Kidney capillary endothelial cell (primary cell): ENCODE measurements around the gene HNRNPA0.

ENCODE experiments used
- DNase-seq: peaks from one replicate; pipeline ENCODE4 v3.0.0-alpha.2; 2018; ENCODE audit warnings: low spot score

HNRNPA0 gene

GRCh38 chr5:137727623-137728022, 26.5 kb downstream of the HNRNPA0 start:
- DNase-seq = no peak

GRCh38 chr5:137724251-137724650, 29.9 kb downstream of the HNRNPA0 start:
- no peak for DNase-seq

- no peak for DNase-seq
These were observed 35.6 kb downstream of the HNRNPA0 start for GRCh38 chr5:137718611-137719010.

GRCh38 chr5:137716337-137716736, 37.8 kb downstream of the HNRNPA0 start:
- DNase-seq = no peak

GRCh38 chr5:137715456-137715855, 38.7 kb downstream of the HNRNPA0 start:
- DNase-seq = no peak

- peak; percentile 56 for DNase-seq
These were observed 39.2 kb downstream of the HNRNPA0 start for GRCh38 chr5:137714946-137715345.

- DNase-seq = no peak
These were observed 39.7 kb downstream of the HNRNPA0 start for GRCh38 chr5:137714494-137714893.

GRCh38 chr5:137712139-137712667, 42.0 kb downstream of the HNRNPA0 start:
- DNase-seq = no peak

GRCh38 chr5:137710086-137710485, 44.1 kb downstream of the HNRNPA0 start:
- no peak for DNase-seq

GRCh38 chr5:137708796-137709559, 45.2 kb downstream of the HNRNPA0 start:
- DNase-seq = no peak

GRCh38 chr5:137708062-137708461, 46.1 kb downstream of the HNRNPA0 start:
- no peak for DNase-seq

- DNase-seq = peak; percentile 92
These were observed 47.3 kb downstream of the HNRNPA0 start for GRCh38 chr5:137706841-137707240.

- no peak for DNase-seq
These were observed 49.1 kb downstream of the HNRNPA0 start for GRCh38 chr5:137705106-137705505.

- DNase-seq = no peak
These were observed 50.6 kb downstream of the HNRNPA0 start for GRCh38 chr5:137703565-137703964.

- DNase-seq = no peak
These were observed 53.9 kb downstream of the HNRNPA0 start for GRCh38 chr5:137700282-137700680.

- no peak for DNase-seq
These were observed 54.6 kb downstream of the HNRNPA0 start for GRCh38 chr5:137699336-137700281.

- DNase-seq = no peak
These were observed 57.7 kb downstream of the HNRNPA0 start for GRCh38 chr5:137696481-137696880.

- no peak for DNase-seq
These were observed 58.3 kb downstream of the HNRNPA0 start for GRCh38 chr5:137695651-137696428.
